Measurements from ENCODE around the gene POLD1. TPM values are rescaled to one million over a fixed set of nuclear protein-coding genes. Genes with fewer than 3 reads are reported as not detected.

POLD1 gene
- polyA plus RNA-seq, 1 of the 3 experiments (the other 2 are of a cell fraction), result 33.6 TPM

GRCh38 chr19:50431343-50432220 lies 47.4 kb downstream of the POLD1 start:
- ChIA-PET POLR2A (no interaction called here), CTCF (interaction anchor here (0.7 to 1.6 kb wide), 4 partner anchors 10 to 74 kb away, joined by 3 to 5 read pairs (median 3); no protein-coding TSS in a partner anchor)
- Histone ChIP-seq H3K27me3 (ENCODE audit: insufficient read depth) (peaks cover 26% of the 10 kb centered on the region), H3K4me3 (ENCODE audit: low read depth in 2 of 2, low read length in 1 of 2) (peak overlapping the region; percentile 48 to 54), H3K9ac (no peak overlapping the region), H3K4me1 (ENCODE audit: control insufficient read depth in 1 of 2, insufficient read depth in 2 of 2, low read depth in 1 of 2, low read length in 1 of 2) (peaks cover 0 to 19% of the 10 kb centered on the region in 2 experiments; a peak in 1 of 4 replicates), H2AFZ (ENCODE audit: low read depth) (peak overlapping the region; percentile 54; the same call in 1 of the 2 replicates), H3K9me2 (no peaks in the 10 kb centered on the region), H3K79me2 (ENCODE audit: insufficient read depth) (no peaks in the 10 kb centered on the region), H3K36me3 (replicated peaks in 1 of 2; ENCODE audit: control insufficient read depth in 1 of 2, insufficient read depth in 2 of 2, low read length in 1 of 2) (no peaks in the 10 kb centered on the region), H3K4me2 (peak overlapping the region; percentile 83), H4K20me1 (ENCODE audit: insufficient read depth) (no peaks in the 10 kb centered on the region), H3K27ac (ENCODE audit: low read depth in 2 of 2, low read length in 1 of 2) (peak overlapping the region in 1 of 2 experiments; percentile 75; a peak in 1 of 4 replicates), H3F3A (replicated peaks; ENCODE audit: insufficient read depth) (no peaks in the 10 kb centered on the region), H3K9me3 (no peaks in the 10 kb centered on the region)
- WGBS (ENCODE audit: low lambda C conversion rate), result 6% methylated on average over 27 of the region's 54 CpGs
- peak; percentile 96 for DNase-seq
- TF ChIP-seq FOSL2 (IDR thresholded peaks at IDR 0.05; ENCODE audit: borderline replicate concordance, low read depth) (no peak), RFX5 (IDR thresholded peaks at IDR 0.05; ENCODE audit: low read length) (peak; percentile 100), RAD21 (IDR thresholded peaks at IDR 0.05; ENCODE audit: low read length) (no peak), RXRA (IDR thresholded peaks at IDR 0.05; ENCODE audit: borderline replicate concordance, low read depth) (no peak), NFIC (IDR thresholded peaks at IDR 0.05; ENCODE audit: borderline replicate concordance) (no peak), IRF3 (IDR thresholded peaks at IDR 0.05; ENCODE audit: low read depth, low read length) (no peak), USF1 (IDR thresholded peaks at IDR 0.05; ENCODE audit: borderline replicate concordance, low read depth) (no peak), CHD2 (IDR thresholded peaks at IDR 0.05; ENCODE audit: low read length, partially characterized antibody) (peak; percentile 89)

GRCh38 chr19:50432221-50433028 lies 48.3 kb downstream of the POLD1 start, which contains the start of gene MYBPC2:
Gene MYBPC2, plus strand, starts transcription at chr19:50432892. Its CDS starts 62 bp downstream, at chr19:50432954.
- Histone ChIP-seq H2AFZ (ENCODE audit: low read depth) (no peak within 1 kb of the TSS), H3K36me3 (replicated peaks in 1 of 2; ENCODE audit: control insufficient read depth in 1 of 2, insufficient read depth in 2 of 2, low read length in 1 of 2) (no peaks in the 10 kb centered on the region), H3K4me1 (ENCODE audit: control insufficient read depth in 1 of 2, insufficient read depth in 2 of 2, low read depth in 1 of 2, low read length in 1 of 2) (peaks cover 0 to 19% of the 10 kb centered on the region in 2 experiments; a peak in 1 of 4 replicates), H3K4me2 (peak within 1 kb of the TSS; percentile 83), H3K9me2 (no peaks in the 10 kb centered on the region), H3F3A (replicated peaks; ENCODE audit: insufficient read depth) (no peaks in the 10 kb centered on the region), H3K27ac (ENCODE audit: low read depth in 2 of 2, low read length in 1 of 2) (peak within 1 kb of the TSS in 1 of 2 experiments; percentile 75; a peak in 1 of 4 replicates), H4K20me1 (ENCODE audit: insufficient read depth) (no peaks in the 10 kb centered on the region), H3K9me3 (no peaks in the 10 kb centered on the region), H3K9ac (no peak within 1 kb of the TSS), H3K4me3 (ENCODE audit: low read depth in 2 of 2, low read length in 1 of 2) (peak within 1 kb of the TSS; percentile 48 to 54), H3K27me3 (ENCODE audit: insufficient read depth) (peaks cover 32% of the 10 kb centered on the region), H3K79me2 (ENCODE audit: insufficient read depth) (no peaks in the 10 kb centered on the region)
- ChIA-PET POLR2A (interaction anchor here (0.6 kb wide), 1 partner anchor 35 kb away, joined by 4 read pairs; no protein-coding TSS in a partner anchor), CTCF (interaction anchor here (0.6 to 1.6 kb wide), 3 partner anchors 10 to 64 kb away, joined by 3 to 5 read pairs (median 3); no protein-coding TSS in a partner anchor)
- no peak for DNase-seq
- 4% methylated on average over 13 of the region's 40 CpGs for WGBS (ENCODE audit: low lambda C conversion rate)
- no peak for TF ChIP-seq ZBTB33 (IDR thresholded peaks at IDR 0.05; ENCODE audit: borderline replicate concordance, low read depth)
- TF ChIP-seq MAX (IDR thresholded peaks at IDR 0.05; ENCODE audit: low read depth), result no peak
- no peak for TF ChIP-seq IRF3 (IDR thresholded peaks at IDR 0.05; ENCODE audit: low read depth, low read length)
- no peak for TF ChIP-seq USF2 (IDR thresholded peaks at IDR 0.05; ENCODE audit: borderline replicate concordance, low read depth, low read length)

All from SK-N-SH (cell line).